RPMI7951 (cell line): ENCODE measurements around the gene SLC25A30. TPM values are rescaled to one million over a fixed set of nuclear protein-coding genes. Genes with fewer than 3 reads are reported as not detected.
"Not testable (repeated sequence)": the region's sequence is repeated elsewhere in the genome, so short reads cannot be mapped to it uniquely, and the experiment has no call there.

Experiments
- DNase-seq: peaks from one replicate; pipeline ENCODE4 v3.0.0-alpha.2; 2012; ENCODE audit warnings: low read depth
- total RNA-seq: library from RNA; depleted of rRNA; stranded (reverse); fragments of >200 nt; shearing (Covaris generic); gene quantifications from 2 replicates; pipeline ENCODE4 v1.2.3, GENCODE V29; 2014

The SLC25A30 gene
- total RNA-seq, 1 experiment from 2014 or later: 5.6 TPM

DNA sequence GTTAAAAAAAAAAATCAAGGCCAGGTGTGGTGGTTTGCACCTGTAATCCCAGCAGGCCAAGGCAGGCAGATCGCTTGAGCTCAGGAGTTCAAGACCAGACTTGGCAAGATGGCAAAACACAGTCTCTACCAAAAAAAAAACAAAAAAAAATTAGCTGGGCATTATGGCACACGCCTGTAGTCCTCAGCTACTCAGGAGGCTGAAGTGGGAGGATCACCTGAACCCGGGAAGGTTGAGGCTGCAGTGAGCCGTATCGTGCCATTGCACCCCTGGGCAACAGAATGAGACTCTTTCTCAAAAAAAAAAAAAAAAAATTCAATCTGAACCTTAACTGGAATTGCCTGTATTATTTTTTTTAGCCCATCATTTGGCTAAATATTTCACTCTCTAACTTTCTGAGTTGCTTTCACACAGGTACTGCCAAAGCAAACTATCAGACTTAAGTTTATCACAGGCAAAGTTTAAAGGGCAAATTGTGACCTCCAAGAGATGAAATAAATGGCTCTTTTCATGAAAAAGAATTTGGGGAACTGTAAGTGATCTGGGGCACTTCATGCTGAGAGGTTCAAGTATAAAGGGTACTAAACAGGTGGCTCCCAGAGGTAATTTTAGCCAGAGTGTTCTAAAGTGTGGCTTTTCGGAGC is 14.7 kb upstream of the SLC25A30 start:
- DNase-seq: no peak

DNA sequence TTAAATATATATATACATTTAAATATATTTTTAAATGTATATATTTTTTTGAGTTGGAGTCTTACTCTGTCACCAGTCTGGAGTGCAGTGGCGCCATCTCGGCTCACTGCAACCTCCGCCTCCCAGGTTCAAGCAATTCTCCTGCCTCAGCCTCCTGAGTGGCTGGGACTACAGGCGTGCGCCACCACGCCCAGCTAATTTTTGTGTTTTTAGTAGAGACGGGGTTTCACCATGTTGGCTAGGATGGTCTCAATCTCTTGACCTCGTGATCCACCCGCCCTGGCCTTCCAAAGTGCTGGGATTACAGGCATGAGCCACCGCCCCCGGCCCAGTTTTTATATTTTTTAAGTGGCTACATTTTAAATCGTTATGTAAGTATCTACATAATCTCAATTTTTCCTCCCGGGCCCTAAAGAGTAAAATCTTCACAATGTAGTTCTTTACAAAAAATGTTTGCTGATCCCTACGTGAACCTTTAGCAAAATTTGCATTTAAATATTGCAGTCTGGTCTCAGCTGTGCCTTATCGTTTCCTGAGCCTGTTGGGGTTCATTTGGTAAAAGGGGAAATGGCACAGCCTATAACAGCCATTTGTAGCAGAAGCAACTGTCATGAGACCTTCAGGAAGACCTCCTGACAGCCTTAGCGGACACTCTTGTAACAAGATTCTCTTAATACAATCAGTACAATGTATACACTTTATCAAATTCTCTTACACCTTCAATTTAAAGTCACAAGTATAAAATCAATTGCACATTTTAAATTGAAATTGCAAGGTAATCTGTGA is 8.1 kb upstream of the SLC25A30 start:
- not testable (repeated sequence) for DNase-seq

DNA sequence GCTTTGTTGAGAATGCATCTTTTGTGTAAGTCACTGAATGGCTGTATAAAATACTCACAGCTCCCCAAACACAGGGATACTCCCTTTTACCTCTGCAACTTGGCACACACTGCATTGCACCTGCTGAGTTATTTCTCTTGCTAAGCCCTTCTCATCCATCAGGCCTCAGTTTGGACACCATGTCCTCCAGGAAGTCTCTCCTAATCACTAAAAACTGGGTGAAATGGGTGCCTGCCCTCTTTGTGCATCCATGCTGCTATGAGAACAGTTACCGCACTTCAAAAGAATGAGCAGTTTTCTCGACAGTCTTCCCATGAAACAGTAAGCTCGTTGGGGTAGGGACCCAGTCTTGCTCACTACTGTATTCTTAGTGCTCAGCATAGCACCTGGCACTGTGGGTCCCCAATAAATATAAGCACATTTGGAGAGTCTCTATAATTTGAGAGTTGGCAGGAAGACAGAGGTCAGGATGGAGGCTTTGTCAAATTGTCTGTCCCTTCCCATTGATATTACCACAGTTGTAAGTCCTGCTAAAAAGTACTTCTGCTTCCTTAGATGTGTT is 4.6 kb upstream of the SLC25A30 start:
- no peak for DNase-seq

DNA sequence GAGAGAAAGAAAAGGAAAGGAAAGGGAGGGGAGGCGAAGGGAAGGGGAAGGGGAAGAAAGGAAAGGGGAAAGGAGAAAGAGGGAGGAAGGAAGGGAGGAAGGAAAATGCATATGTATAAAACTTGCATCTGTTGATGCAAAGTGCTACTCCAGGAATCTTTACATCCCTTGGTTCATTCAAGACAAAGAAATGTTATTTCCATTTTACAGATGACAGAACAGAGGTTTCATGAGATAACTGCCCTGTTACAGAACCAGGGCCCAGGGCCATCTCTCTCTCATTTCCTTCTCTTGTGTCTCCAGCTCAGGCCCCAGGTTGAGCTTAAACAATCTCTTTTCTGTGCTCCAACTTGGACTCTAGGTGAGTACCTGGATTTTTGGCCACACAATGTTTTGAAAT is 1.8 kb upstream of the SLC25A30 start:
- no peak for DNase-seq

DNA sequence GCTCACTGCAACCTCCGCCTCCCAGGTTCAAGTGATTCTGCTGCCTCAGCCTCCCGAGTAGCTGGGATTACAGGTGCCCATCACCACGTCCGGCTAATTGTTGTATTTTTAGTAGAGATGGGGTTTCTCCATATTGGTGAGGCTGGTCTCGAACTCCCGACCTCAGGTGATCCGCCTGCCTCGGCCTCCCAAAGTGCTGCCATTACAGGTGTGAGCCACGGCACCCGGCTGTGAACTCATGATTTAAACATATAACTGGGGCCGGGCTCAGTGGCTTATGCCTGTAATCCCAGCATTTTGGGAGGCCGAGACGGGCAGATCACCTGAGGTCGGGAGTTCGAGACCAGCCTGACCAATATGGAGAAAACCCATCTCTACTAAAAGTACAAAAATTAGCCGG is 1.2 kb upstream of the SLC25A30 start:
- not testable (repeated sequence) for DNase-seq

DNA sequence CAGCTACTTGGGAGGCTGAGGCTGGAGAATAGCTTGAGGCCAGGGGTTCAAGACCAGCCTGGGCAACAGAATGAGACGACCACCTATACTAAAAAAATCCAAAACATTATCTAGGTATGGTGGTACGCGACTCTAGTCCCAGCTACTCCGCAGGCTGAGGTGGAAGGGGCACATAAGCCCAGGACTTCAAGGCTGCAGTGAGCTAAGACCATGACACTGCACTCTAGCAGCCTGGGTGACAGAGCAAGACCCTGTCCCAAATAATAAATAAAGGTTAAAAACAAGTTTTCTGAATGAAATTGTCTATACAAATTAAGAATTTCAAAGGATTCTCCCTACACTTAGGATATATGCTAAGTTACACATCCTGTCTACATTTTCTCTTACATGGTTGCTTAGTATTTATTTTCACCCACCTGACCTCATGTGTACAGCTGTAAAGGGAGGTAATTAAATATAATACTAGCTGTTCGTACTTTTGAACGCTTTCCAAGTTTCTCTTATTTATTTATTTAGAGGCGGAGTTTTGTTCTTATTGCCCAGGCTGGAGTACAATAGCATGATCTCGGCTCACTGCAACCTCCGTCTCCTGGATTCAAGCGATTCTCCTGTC is 1.6 kb downstream of the SLC25A30 start:
- DNase-seq: no peak

DNA sequence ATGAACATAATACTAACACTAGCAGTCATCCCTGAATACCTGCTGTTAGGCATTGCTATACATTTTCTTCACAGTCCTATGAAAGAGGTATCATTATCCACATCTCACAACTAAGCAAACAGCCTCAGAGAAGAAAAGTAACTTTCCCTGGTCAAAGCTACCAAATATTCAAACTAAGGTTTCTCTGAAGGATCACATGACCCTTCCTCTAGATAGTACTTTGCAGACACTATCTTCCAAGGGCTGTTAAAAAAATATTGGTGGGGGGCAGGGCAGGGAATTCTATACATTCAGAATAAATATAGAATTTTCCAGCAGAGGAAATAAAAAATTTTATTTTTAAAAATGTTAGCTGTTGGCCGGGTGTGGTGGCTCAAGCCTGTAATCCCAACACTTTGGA is 3.1 kb downstream of the SLC25A30 start:
- no peak for DNase-seq

DNA sequence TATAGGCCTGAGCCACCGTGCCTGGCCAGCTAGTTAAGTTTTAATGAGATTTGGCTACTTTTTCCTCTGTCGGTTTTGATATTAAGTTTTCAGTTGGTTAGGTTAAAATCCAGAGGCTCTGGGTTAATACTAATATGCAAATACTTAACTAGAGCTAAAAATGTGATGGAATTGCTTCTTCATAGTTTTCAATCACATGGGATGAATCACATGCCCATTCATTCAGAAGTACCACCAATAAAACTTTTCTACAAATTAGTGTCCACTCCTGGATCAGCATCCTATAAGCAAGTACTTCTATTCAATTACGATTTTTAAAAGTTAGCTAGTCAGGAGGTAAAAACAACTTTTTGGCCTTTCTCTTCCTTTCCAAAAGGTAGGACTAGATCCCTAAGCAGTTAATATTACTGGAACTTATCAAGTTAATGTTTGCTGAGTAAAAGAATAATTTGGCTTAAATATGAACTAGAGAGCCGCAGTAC is 4.3 kb downstream of the SLC25A30 start:
- no peak for DNase-seq

DNA sequence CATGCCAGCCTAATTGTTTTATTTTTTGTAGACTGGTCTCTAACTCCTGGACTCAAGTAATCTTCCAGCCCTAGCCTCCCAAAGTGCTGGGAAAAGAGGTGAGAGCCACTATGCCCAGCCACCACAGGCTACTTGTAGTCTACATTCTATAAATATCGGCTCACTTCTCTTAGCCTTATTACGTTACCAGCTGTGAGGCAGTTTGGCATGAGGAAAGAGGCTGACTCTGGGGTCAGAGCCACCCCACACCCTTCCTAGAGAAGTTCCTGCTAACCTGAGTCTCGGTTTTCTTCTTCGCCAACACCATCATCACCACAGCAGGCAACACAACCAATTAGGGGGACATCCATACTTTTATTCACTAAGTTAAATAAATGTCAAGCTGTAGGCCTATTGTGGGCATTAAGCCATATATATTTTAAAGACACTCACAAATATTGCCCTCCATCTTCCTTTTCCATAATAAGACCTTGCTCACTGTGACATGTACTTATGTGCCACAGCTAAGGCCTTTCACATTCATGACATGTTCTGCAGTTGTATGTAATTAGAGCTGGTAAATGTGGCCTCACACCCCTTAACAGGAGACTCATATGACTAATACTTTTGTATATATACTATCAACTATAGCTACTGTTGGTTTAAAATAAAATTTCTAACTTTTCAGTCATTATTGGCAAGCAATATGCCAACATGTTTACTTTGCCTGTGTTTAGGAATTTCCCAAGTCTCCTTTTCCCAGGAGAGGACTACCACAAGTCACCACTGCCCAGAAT is 5.7 kb downstream of the SLC25A30 start:
- DNase-seq: no peak

DNA sequence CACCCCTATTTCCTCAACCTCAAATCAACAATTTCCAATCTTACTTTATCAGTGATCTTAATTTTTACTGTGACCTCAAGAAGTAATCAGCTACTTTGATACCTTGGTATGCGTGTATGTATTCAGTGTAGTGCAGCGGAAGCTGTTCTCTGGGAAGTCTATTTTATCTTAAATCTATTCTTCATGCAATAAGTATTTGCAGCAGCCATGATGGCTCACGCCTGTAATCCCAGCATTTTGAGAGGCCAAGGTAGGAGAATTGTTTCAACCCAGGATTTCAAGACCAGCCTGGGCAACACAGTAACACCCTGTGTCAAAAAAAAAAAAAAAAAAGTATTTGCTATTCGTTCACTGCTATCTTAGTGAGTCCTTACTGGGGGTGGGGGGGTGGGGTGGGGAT is 6.5 kb downstream of the SLC25A30 start:
- DNase-seq: no peak

DNA sequence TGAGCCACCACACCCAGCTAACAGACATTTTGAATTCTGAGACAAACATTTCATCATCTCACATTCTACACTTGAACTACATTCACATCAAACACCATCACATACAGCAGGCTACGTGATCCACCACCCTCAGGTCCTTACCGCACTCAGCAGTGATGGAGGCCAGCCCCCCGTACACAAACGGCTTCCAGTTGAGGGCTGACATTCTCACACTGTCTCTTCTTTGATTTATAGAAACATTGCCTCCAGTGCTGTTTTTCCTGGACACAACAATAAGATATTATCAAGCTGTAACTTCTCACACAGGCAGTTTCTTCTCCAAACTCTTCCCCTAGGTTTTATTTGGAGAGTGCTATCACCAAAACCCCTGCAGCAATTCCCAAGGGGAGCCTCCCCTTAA is 7.0 kb downstream of the SLC25A30 start:
- no peak for DNase-seq

DNA sequence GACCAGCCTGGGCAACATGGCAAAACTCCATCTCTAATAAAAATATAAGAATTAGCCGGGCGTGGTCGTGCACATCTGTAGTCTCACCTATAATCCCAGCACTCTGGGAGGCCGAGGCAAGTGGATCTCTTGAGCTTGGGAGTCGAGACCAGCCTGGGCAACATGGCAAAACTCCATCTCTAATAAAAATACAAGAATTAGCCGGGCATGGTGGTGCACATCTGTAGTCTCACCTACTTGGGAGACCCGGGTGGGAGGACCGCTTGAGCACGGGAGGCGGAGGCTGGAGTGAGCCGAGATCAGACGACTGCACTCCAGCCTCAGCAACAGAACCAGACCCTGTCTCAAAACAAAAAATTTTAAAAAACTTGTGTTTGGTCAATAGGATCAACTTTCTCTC is 7.7 kb downstream of the SLC25A30 start:
- DNase-seq: no peak

DNA sequence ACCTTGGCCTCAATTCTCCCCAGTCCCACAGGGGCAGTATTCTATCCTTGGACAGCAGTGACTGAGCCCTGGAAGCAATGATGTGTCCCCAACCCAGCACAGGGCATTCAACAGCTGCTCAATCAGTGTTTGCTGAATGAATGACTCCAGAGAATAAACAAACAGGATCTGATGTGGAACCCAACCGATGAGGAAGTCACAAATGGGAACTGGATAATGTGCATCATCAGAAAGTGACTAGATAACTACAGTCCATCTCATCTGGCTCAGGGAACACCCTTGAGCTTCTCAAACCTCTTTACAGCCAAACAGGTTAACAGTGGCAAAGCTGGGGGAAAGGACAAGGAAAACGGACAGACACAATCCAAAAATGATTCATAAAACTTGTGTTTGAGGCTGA is 8.2 kb downstream of the SLC25A30 start:
- no peak for DNase-seq

DNA sequence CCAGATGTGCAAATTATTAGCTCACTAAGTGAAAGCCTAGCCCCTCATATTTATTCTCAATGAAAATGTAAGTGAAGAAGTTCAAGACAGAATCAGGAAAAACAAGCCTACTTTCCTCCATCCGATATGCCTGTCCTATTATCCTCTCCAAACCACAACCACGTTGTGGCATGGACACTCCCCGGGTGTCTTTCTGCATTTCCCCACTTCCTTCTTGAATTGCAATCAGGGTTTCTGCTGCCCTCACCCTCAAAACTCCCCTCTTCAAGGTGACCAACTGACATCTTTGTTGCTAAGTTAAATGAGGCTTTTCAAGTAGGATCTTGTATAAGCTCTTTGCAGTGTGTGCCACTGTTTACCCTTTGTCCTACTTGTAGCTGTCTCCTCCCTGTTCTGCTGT is 11.8 kb downstream of the SLC25A30 start:
- no peak for DNase-seq

DNA sequence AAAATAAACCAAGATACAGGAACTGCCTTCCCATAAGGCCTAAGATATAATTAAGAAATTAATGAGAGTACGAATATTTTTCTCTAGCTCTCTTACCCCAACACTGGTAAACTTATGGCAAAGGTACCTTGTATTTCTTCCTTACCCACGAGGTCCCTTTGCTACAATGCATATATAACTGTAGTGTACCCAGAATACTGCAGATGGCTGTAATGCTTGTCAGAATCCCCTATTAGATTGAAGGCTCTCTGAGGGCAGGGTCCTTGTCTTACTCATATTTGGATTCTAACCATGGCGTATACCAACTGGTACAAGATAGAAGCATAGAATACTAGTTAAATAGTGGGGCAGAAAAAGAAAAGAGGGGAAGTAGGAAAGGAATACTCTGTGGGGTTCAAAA is 15.1 kb downstream of the SLC25A30 start:
- DNase-seq: no peak

DNA sequence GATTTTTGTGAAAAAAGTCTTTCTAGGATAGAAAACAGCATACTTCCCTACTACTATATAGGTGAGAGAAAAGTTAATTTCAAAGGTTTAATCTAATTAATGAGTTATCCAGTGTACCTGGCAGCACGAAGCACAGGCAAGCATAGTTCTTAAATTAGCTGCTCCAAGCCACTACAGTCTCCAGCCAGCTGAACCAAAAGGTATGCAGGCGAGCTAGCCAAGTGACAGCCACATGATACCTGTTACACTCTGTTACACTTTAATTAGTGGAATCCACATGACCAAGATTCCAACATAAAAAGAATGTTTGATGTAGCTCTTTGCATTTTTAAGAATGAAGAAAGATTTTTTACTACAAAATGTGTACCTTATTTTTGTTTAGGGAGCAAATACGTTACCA is 15.5 kb downstream of the SLC25A30 start:
- DNase-seq: no peak

DNA sequence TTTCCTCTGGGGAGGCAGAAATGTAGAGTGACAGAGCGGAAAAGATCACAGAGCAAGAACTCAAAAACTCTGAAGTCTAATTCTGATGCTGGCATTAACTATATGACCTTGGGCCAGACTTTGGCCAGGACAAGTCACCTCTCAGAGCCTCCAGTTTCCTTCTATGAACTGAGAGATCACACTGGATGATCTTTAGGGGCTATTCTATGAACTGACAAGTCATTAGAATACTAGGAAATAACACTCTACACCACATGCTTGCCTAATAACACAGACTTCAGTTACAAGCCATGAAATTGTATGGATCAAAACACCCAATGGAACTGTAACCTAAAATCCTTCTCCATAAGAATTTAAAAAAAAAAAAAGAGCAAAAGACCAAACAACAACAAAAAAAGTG is 16.9 kb downstream of the SLC25A30 start:
- no peak for DNase-seq

DNA sequence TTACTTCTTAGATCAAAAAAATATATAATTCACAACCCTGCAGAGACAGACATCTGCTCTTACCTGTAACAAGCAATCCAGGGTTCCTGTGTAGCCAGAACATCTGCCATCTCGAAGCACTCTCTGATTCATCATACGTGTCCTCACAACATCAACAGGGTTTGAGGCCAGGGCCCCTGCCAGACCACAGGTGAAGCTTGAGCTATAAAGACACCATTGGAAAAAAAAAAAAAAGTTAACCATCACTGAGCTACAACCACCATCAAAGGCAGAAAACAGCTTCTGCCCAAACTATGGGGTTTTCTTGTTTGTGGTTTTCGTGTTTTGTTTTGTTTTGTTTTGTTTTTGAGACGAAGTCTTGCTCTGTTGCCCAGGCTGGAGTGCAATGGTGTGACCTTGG is 19.3 kb downstream of the SLC25A30 start:
- no peak for DNase-seq

DNA sequence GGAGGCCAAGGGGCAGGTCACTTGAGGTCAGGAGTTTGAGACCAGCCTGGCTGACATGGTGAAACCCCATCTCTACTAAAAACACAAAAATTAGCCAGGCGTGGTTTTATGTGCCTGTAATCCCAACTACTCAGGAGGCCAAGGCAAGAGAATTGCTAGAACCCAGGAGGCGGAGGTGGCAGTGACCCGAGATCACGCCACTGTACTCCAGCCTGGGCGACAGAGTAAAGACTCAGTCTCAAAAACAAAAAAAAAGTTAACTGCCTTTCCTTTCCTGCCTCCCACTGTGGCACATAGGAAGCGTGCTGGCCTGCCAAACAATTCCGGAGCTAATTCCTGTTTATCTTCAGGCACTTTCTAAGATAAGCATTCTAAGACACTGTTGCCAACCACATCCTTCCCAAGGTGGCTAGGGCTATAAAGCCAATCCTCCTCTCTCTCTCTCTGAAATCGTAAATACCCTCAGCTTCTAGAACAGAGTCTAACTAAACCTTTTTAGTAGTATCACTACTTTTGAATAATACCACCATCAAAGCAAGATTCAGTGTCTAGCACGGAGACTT is 21.6 kb downstream of the SLC25A30 start:
- DNase-seq: peak; percentile 51

DNA sequence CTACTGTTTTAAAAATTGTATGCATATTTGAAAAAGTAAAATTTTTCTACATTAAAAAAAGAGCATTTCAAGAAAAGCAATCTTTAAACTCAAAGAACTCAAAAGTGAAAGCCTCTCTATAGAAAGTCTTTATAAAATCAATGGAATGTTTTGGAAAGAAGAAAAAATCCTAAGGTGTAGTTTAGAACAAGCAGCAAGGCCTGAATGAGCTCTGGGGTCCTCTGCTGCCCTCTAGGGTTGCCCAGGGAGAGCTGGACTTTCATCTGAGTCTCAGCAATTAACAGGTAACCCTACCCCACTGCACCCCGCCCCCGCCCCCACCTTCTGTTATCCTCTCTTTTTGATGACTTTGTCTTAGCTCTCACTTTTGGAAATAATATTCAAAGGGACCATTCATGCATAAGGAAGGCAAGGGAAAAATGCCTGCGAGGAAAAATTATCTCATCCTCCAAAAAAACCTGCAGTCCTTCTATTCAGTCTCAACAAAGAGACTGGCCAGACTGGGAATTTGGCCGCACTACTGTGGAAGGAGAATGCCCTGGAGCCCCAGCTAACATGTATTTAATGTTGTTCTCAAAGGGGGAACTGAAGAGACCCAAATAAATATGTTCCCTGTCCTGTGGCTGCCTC is 24.1 kb downstream of the SLC25A30 start:
- peak; percentile 47 for DNase-seq

DNA sequence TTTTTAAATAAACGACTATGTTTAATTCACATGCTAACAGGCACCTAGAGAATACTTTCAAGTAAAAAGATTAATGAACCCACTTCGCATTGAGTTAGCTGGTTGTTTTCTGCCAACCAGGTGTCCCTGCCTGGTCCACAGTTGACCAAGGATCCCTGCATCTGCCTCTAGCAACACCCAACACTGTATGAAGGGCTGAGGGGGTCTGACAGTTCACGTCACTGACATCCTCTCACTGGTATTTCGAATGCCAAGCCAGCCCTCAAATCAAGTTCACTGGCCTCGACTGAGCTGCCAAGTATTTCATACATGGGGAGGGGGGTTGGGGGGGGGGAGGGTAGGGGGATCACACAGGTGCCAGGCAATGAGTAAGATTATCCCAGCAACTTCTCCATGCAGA is 25.4 kb downstream of the SLC25A30 start:
- DNase-seq: no peak
